HG03521 (cell line): Measurements from ENCODE around the gene LMX1A.

Experiments used
- ATAC-seq: cut with Tn5 transposase; IDR thresholded peaks from one replicate; pipeline ENCODE4 v1.9.1; 2021; ENCODE audit warnings: mild to moderate bottlenecking, moderate library complexity; ENCODE audit not compliant: unreplicated experiment

The LMX1A gene

DNA sequence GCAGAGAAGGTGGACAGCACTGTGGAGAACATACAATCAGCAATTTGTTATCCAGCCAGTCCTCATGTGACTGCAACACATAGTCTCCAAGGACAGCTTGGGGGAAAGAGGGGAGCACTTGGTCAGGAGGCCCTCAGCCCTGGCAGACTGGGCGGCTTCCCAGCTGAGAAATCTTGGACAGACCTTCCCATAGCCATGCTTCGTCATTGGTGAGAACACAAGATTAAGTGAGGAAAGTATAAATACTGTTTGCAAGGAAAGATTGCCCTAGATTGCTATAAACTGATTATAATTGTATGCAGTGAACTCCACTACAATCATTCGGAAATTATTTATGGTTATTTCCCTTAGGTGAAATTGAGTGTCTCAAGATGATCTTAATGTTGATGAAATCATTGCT, 131.5 kb downstream of the LMX1A start:
- no peak for ATAC-seq

DNA sequence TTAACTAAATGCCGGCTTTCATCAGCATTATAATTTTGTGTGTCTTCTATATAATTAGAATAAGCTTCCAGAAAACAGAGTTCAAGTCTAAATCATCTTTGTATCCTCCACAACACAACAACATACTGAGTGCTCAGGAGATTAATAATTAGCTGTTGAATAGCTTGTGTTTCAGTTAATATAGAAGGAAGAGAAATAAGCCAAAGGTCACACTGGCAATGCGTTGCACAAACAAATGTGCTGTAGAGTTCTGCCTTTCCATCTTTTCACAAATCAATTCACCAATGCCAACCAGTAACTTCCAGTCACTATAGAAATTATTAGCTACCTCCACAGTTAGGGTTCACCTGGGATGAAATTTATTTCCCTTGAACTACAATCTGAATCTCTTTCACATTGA, 132.0 kb downstream of the LMX1A start:
- no peak for ATAC-seq

- no peak for ATAC-seq
Observed at GRCh38 chr1:165222580-165222979, 133.9 kb downstream of the LMX1A start.

- no peak for ATAC-seq
Observed at GRCh38 chr1:165218731-165219130, 137.8 kb downstream of the LMX1A start.

DNA sequence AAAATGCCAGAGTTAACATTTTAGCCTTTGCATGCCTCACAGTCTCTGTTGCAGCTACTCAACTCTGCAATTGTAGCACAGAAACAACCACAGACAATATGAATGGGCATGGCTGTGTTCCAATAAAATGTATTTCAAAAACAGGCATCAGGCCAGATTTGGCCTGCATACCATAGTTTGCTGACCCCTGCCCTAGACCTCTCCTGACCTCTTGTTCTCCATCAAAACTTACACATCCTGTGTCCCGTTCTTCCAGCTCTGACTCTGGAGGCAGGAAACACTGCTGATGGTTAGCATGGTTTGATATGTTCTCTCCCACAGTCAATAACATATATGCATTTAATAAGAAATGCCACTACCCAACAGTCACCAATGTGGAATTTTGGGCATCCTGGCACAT, 138.6 kb downstream of the LMX1A start:
- ATAC-seq, result no peak

- ATAC-seq, result no peak
Observed at GRCh38 chr1:165216254-165216653, 140.3 kb downstream of the LMX1A start.

DNA sequence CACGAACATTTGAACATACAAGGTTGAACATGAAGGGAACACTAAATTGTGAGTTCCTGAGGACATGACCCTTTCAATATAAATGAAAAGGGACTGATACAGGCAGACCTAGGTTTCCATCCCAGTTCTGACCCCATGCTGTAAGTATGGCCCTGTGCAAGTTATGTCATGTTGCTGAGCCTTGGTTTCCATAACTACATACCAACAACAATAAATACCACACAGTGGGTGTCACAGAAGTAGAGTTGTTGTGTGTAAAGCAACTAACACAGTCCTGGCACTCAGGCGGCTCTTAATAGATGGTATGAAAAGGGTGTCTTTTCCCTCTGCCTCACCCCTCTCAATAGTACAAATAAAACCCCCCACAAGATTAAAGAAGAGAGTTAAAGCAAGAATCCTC, 140.8 kb downstream of the LMX1A start:
- no peak for ATAC-seq

DNA sequence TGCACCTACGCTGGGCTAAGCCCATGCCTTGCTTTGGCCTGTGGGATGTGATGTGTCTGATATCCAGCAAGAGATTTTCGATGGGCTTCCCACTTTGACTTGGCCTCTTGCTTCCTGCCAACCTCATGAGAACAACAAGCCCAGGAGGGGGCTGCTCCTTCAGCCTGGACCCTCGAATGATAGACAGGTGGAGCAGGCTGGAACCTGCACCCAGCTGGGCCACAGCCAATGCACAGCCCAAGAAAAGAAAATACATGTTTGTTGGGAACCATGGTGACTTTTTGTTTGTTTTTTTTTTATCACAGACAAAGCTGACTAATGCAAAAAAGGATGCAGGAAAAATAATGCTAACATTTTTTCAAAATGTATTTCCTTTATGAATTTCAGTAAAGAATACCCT, 144.3 kb downstream of the LMX1A start:
- ATAC-seq, result no peak

- no peak for ATAC-seq
Observed at GRCh38 chr1:165207853-165208515, 148.5 kb downstream of the LMX1A start.

DNA sequence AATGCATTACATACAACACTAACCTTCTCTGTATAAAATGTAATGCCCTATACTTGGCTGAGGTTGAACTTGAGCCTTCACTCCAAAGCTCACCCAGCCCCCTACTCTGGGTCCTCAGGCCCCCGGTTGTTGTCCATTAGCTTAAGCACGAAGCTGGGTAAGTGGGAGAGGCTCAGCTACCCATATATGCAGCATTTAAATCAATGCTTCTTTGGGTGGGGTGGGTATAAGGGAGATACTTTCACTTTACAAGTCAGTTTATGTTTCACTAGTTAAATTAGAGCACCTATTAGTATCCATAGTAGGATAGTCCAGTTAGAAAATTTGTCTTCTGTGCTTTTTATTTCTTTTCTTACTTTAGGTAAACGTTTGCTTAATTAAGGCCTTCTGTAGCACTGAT, 151.4 kb downstream of the LMX1A start:
- no peak for ATAC-seq

GRCh38 chr1:165204548-165204947, 152.0 kb downstream of the LMX1A start:
- no peak for ATAC-seq

GRCh38 chr1:165191087-165191486, 165.4 kb downstream of the LMX1A start:
- no peak for ATAC-seq

DNA sequence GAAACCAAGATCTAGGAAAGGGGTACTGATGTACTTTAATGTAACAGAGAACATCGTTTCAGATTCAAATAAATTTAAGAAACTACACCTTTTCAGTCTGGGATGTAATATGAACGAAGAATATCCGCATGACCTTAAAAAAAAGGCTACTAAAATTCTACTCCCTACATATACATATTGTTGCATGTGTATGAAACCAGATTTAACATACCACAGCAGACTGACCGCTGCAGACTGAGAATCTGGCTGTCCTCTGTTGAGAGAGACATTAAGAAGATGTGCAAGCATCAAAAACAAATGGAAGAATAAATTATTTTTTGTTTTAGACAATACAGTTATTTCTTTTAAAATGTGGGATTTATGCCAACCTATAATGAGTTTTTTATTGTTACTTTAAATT, 166.6 kb downstream of the LMX1A start:
- ATAC-seq, result no peak

GRCh38 chr1:165189011-165189410, 167.5 kb downstream of the LMX1A start:
- no peak for ATAC-seq

DNA sequence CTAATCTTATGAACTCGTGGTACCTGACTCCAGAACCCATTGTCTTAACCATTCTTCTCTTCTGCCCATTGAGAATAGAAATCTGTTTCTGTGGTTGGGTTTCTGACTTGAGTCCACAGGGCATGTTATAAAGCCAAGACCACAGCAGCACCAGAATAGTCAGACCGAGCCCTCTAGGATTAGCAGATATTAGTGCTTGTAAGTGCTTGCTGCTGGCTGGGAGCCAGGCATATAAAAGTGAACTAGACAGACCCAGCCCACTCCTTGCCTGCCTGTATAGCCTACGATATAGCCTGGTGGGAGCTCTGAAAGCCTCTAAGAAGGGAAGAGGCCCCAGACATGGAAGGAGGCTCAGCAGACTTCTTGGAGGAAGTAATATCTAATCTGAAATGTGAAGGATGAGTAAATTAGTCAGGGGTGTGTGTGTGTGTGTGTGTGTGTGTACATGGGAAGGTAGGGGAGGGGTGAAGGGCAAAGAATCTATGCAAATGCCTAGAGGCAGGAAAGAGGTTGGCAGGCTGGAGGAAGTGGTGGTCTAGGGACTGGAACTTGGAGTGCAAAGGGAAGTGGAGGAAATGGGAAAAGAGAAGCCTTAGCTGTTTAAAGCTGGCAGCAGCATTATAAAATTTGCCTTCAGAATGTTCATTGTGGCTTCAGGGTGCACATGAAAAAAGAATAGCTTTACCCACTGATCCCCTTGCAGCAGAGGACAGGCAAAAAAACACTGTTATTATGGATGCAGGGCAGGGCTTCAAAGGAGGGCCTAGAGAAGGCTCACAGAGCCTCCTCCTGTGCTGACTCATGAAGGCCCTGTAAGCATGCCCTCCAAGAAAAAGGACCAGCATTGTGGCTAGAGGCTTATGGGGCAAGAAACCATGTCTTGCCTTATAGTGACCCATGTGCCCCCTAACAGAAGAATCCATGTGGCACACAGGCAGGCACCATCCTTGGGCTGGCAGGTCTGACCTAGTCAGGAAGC, 169.2 kb downstream of the LMX1A start:
- no peak for ATAC-seq

GRCh38 chr1:165185161-165185889, 171.2 kb downstream of the LMX1A start:
- no peak for ATAC-seq

DNA sequence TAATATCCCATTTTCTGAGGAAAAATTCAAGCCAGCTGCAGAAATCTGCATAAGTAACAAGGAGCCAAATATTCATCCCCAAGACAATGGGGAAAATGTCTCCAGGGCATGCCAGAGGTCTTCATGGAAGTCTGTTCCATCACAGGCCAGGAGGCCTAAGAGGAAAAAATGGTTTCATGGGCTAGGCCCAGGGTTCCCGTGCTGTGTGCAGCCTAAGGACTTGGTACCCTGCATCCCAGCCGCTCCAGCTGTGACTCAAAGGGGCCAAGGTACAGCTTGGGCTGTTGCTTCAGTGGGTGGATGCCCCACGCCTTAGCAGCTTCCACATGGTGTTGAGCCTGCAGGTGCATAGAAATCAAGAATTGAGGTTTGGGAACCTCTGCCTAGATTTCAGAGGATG, 173.5 kb downstream of the LMX1A start:
- ATAC-seq, result no peak

DNA sequence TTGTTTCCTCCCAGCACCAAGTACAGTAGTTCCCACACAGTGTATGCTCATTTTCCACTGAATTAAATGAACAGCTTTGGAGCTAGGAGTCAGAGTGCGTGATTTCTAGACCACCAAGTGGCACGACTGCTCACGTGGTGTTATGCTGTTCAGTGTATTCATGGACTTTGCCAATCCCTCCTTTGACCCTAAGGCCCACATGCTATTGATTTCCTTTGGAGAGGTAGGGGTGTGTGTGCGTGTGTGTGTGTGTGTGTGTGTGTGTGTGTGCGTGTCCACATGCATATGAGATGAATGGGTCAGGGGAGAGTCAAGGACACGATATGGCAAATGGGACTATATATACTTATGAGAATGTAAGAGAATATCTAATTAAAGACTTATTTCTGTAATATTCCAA, 177.2 kb downstream of the LMX1A start:
- no peak for ATAC-seq

- ATAC-seq, result no peak
Observed at GRCh38 chr1:165174491-165174890, 182.0 kb downstream of the LMX1A start.

GRCh38 chr1:165173818-165174217, 182.7 kb downstream of the LMX1A start:
- ATAC-seq, result no peak

DNA sequence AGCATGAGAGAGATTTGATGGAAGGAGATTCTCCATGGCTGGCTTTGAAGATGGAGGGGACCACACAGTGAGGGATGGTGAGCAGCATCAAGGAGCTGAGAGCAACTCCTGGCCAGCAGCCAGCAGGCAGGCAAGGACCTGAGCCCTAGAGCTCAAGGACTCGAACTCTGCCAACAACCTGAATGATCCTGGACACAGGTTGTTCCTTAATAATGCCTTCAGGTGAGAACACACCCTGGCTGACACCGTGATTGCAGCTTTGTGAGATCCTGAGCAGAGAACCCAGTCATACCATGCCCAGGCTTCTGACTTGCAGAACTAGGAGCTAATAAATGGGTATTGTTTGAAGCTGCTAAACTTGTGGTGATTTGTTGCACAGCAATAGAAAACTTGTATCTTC, 183.1 kb downstream of the LMX1A start:
- no peak for ATAC-seq

GRCh38 chr1:165172666-165173065, 183.8 kb downstream of the LMX1A start:
- no peak for ATAC-seq
